Activated CD8-positive, alpha-beta memory T cell treated with anti-CD3 and anti-CD28 coated beads for 1 hour (primary cell): Measurements from ENCODE around the gene ROMO1.
"Not testable (repeated sequence)": the region's sequence is repeated elsewhere in the genome, so short reads cannot be mapped to it uniquely, and the experiment has no call there.

Experiments
- DNase-seq, 2 donors: peaks; one replicate each; pipeline ENCODE4 v3.0.0-alpha.2; 2020; ENCODE audit warnings: low read depth in 1 of 2; ENCODE audit errors: extremely low read depth in 1 of 2

ROMO1 gene

DNA sequence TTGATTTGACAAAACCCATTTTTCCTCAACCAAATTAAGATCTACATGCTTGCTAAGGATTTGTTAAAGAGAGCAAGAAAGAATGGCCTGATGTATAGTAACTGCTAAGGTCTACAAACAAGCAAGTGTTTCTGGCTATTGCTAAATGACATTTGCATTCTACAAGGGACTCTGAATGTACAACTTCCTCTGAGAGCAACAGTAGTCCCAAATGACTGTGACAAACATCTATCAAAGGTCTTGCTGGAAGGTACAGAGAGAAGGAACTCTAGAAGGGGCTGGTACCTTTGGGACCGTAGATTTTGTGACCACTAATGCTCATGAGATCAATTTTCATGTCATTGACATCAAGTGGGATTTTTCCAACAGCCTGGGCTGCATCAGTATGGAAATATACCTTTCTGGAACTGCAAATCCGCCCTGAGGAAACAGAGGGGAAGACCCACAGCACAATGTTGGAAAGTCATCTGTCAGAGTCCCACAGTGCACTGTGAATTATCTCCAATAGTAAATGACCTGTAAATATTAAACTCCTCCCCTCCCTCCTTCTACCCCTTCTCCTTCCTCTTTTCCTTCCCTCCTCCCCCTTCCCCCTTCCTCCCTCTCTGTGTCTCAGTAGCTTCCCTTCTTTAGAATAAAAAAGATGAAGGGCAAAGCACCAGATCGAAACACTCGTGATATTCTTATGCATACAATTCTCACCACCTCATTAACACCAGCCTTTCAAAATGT lies 18.6 kb upstream of the ROMO1 start:
- DNase-seq = no peak

DNA sequence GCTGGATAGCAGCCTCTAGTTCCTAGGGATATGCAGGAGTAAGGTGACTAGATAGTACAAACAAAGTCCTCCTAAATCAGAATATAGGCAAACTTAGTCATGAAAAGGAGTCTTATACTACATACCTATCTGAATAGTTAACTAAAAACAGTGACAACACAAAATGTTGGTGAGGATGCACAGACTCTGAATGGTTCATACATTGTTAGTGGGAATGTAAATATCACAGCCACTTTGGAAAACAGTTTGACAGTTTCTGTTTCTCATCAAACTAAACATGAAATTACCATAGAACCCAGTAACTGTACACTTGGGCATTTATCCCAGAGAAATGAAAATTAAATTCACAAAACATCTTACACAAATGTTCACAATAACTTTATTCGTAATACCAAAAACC lies 17.2 kb upstream of the ROMO1 start:
- no peak for DNase-seq

DNA sequence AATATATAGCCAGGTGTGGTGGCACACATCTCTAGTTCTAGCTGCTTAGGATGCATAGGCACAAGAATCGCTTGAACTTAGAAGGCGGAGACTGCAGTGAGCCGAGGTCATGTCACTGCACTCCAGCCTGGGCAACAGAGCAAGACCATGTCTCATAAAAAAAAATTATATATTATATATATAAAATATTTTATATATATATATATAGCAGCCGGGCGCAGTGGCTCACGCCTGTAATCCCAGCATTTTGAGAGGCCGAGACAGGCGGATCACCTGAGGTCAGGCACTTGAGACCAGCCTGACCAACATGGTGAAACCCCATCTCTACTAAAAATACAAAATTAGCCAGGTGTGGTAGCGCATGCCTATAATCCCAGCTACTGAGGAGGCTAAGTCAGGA lies 13.8 kb upstream of the ROMO1 start:
- DNase-seq = not testable (repeated sequence)

DNA sequence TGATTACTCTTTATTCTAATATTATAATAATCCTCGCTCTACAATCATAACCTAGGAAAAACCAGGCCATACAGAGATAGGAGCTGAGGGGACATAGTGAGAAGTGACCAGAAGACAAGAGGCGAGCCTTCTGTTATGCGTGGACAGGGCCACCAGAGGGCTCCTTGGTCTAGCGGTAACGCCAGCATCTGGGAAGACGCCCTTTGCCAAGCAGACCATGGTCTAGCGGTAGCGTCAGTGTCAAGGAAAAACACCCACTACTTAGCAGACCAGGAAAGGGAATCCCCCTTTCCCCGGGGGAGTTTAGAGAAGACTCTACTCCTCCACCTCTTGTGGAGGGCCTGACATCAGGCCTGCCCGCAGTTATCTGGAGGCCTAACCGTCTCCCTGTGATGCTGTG lies 12.3 kb upstream of the ROMO1 start:
- not testable (repeated sequence) for DNase-seq

DNA sequence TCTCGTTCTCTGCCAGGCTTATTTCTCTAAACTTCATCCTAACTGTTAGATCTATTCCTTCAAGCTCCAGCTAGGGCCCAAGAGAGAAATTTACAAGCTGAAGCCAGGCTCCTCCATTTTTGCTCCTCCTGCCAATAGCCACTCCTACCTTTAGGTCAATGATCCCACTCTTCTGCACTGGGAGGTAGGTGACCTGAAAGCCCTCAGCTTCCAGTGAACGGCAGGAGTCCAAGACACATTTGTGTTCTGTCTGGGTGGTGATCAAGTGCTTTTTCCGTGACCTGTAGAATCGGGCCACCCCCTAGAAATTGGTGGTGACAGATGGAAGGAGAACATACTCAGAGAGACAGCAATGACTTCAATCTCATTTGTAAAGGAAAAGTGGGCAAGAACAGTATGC lies 8.9 kb upstream of the ROMO1 start:
- no peak for DNase-seq

DNA sequence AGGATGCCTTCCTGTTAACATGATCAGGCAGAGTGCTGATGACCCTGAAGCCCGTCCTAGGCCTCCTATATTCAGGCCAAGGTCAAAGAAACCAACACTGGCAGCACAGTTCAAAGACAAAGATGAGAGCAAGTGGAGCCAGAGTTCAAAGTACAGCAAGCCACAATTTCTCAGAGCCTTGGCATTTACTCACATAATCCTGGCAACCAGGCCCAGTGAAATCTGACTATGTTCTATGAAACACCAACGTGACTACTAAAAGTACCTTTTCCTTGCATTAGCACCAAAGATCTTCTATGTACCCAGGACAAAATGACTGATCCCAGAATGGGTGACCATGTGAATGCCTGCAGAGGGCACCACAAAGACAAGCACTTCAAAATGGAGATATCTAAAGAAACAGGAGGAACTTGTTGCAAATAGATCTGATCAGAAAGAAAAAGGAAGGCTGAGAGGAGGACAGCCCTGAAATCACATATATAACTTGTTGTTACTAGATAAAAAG lies 3.9 kb upstream of the ROMO1 start:
- DNase-seq = no peak

DNA sequence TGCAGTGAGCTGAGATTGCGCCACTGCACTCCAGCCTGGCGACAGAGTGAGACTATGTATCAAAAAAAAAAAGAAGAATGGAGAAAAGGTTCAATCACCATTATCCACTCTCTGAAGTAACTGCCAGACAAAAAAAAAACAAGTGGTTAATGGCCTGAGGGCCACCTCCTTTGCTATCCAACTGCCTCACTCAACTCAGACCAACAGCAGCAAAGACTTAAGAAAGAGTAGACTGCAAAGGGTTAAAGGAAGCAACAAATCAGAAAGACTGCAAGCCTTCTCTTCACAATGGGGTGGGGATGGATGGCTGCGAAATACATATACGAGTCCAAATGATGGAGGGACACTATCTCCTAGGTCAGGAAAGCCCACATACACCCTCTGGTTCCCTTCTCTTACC lies 3.2 kb upstream of the ROMO1 start:
- no peak for DNase-seq

DNA sequence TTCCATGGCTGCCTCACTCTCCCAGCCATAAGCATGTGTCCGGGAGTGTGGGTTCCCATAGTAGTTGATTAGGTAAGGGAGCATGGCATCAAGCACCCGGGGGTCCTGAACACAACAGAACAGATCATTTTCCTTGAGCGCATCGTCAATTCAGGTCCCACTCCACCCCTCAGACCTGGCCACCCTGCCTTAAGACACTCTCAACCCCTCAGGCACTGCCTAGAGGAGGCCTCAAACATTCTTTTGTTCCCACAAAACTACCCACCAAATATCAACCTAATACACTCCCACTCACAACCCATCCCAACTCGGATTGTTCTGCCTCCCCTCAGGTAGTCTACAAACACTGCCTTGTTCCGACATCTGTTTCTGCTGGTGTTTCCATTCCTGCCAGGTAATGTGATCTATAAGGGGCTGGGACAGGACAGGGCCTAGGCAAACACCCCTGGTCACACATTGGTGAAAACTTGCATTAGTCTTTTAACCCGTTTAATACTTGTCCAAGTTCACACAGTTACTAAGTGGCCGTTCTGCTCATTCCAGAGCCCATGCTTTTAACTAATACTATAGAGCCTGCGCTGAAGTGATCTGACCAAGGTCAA lies 1.4 kb upstream of the ROMO1 start:
- DNase-seq = no peak

DNA sequence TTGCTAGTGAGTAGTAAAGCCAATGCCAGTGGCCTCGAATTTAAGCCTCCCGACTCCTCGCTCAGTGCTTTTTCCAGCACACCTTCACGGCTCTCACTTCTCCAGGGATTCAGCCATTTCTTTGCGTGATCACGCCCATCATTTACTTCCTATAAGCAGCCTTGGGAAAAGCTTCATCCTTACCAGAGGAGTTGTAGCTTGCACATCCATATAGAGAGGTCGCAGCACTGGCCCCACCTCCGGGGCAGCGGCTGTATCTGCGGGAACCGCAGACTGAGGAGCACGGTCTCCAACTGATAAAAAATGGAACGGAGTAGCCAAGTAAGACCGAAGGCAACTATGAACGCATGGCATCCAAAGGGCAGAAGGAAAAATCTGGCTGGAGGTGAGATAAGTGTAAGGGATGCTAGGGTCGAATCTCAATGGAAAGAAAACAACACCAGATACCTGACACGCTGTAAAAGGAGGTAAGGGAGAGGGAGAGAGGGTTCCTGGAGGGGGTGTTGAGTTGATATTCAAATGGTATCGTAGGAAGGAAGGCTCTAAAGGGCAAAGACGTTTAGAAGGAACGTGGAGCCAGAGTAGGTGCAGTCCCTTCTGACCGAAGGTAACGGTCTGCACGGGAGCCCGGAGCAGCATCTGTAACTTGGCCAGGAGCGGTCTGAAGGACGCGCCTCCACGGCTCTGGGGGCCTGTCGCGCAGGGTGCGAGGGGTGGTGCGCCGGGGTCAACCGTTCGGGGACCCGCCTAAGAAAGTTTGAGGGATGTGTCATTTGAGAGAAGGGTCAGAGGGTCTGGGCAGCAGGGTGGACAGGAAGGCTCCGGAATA lies 693 bp upstream of the ROMO1 start:
- DNase-seq = no peak

DNA sequence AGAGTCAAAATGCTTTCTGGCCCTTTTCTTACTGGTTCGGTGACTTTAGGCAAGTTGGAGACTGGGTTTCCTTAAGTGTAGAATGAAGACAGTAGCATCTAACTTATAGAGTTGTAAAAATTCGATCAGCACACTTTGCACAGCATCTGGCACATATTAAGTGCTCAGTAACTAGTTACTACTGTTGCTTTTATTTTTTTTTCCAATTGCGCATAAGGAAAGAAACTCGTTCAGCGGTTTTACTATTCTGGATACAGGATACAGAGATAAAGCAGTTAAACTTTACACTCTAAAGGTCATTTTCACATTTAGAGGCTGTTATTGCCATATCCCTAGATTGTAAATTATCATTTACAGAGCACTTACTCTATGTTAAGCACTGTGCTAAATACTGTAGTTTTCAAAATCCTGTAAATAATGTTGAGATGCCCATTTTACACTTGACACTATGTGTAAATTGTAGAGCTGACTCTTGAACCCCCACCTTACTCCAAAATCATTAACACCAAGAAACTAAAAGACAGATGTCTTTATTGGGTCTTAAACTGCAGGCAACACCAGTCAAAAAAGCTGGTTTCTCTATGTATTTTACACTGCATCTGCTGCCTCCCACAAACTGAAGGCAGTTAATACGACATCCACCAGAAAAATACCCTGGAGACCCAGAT lies 886 bp downstream of the ROMO1 start:
- DNase-seq = no peak

DNA sequence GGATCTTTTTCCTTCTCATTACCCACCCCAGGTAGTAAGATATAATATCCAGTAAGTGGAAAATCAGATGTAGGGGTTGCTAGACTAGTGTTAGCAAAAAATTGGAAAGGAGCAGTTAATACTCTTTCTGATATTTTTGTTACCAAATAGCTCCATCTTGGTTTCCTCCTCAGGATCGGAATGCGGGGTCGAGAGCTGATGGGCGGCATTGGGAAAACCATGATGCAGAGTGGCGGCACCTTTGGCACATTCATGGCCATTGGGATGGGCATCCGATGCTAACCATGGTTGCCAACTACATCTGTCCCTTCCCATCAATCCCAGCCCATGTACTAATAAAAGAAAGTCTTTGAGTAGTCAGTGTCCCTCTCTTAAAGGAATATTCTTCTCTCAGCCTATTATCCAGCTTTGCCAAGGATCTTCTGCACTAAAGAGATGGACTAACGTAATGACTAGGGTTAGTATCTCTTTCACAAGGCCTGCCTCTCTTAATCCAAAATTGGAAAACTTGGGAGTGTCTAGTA lies 1.5 kb downstream of the ROMO1 start:
- no peak for DNase-seq

DNA sequence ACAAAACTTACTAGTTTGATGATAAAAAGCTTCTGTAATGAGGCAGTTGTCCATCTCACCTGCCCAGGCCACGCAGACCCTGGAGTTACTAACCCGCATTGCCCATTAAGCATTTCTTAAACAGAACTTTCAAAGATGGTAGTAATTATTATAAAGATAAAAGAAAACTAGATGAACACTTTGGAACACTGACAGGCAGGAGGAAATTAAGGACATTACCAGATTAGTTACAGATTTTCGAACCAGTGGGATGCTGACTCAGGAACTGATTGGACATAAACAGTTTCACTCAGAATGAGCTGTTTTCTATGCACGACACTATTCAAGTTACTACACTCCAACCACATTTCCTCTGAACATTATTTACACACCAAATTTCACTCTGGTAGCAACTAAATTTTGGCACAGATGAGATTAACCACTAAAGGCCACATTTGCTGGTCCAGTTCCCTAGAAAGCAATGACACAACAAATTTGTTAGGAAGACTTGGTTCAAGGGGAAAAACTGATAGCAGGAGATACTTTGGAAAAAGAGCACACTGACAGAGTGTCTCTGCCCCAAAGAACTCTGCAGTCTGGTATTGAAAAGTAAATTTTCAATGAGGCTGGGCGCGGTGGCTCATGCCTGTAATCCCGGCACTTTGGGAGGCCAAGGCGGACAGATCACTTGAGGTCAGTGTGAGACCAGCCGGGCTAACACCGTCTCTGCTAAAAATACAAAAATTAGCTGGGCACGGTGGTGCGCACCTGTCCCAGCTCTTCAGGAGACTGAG lies 3.0 kb downstream of the ROMO1 start:
- no peak for DNase-seq

DNA sequence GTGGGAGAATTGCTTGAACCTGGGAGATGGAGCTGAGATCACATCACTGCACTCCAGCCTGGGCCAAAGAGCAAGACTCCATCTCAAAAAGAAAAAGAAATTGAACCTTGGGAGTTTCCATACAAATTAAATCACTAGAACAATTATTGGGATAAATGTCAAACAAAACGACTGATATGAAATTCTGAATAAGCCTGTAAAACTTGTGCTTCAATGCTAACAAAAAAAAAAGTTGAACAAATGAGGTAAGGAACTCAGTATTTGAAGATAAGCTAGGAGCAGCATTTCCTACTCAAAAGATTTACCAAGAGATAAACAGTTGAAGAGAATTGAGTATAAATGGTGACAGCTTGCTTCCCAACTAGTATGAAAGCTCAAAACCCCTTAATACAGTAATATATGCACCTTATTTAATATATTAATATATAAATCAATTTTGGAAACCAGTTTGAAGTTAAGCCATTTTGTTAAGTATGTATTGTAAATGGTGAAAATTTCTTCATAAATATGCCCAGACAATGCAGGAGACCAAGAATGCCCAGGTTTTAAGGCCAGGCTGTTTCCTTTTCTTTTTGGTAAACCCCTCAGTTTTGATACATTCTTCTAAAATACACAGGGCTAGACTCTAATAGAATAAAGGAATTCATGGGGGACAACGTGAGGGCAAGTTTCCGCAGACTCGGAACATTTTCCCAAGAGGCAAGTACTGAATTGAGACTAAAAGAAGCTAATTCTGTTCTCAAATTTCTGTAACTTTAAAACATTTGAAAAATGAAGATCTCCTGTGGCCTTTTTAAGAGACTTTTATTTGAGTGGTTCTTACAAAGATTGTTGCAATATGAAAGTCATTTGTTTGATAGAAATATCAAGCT lies 3.9 kb downstream of the ROMO1 start:
- no peak for DNase-seq

DNA sequence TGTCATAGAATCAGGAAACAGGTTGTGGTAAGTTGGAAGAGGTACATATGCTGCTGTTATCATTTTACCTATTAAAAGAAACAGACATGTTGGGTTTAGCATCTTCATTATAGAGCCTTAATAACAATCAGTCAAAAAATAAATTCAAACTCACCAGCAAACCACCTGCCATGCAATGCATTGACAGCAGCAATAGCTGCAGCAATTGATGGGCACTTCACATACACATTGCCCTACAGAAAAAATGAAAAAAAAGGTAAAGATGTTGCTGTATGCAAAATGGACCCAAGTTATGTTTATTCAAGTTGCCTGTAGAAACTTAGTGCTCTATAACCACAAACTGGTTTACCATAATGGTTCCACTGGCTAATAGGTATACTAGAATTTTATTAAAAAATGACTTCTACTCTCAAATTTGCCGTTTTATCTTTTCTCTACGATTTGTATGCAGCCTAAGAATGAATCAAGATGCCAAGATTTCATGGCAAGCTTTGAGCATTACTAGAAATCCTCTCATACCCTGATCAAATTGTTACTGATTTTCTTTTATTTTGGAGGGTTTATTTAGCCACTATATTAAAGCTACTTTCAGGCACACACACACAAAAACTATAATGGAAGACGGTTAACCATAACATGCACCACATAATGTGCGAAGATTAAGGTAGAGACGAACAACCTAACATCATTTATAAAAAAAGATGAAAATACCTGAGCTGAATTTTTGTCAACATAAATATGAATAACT lies 5.5 kb downstream of the ROMO1 start:
- DNase-seq = no peak

DNA sequence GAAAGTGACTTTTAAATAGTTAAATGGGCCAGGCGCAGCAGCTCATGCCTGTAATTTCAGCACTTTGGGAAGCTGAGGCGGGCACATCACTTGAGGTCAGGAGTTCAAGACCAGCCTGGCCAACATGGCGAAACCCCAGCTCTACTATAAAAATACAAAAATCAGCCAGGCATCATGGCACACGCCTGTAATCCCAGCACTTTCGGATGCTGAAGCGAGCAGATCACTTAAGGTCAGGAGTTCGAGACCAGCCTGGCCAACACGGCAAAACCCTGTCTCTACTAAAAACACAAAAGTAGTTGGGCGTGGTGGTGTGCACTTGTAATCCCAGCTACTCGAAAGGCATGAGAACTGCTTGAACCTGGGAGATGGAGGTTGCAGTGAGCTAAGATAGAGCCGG lies 6.7 kb downstream of the ROMO1 start:
- not testable (repeated sequence) for DNase-seq

DNA sequence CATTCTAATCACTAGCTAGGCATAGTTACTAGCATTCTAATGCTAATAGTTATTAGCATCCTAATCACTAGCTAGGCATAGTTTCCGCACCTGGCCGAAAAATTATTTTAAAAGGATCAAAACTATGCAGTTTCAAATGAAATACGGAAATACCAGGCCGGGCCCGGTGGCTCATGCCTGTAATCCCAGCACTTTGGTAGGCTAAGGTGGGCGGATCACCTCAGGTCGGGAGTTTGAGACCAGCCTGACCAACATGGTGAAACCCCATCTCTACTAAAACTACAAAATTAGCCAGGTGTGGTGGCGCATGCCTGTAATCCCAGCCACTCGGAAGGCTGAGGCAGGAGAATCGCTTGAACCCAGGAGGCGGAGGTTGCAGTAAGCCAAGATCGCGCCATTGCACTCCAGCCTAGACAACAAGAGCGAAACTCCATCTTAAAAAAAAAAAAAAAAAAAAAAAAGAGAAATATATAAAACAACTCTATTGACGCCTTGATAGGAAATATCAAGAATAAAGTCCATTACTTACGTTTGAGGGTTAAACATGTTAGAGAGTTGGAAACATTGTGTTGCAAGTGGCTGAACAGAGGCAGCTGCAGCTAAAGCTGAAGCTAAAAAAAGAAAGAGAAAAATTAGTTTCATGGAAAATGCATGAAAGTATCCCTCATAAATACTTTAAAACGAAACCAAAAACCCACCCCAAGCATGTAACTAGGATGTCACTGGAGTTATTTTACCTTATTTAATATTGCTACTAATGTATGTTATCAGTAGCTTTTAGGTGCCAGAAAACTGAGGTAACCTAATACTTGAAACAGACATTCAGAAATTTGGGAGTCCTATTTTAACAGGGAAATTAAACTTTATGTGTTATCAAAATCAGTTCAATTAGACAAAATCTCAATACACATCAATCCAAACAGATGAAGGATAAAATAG lies 7.7 kb downstream of the ROMO1 start:
- DNase-seq = not testable (repeated sequence)

DNA sequence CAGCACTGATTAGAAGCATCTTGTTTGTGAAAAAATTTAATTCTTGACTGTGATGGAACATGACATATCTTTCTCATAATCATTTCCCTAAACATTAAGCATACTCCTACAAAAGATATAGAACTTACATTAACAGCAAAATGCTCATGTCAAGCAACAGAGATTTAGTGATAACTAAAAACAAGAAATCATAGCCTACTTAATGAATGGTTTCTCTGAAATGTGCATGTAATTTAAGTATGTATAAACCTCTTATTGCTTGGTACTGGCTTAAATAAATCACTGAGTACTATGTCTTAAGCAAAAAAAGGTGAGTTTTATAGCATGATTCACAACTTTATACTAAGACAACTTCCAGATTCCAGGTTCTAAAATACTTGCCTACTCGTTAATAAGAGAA lies 9.3 kb downstream of the ROMO1 start:
- DNase-seq = no peak

DNA sequence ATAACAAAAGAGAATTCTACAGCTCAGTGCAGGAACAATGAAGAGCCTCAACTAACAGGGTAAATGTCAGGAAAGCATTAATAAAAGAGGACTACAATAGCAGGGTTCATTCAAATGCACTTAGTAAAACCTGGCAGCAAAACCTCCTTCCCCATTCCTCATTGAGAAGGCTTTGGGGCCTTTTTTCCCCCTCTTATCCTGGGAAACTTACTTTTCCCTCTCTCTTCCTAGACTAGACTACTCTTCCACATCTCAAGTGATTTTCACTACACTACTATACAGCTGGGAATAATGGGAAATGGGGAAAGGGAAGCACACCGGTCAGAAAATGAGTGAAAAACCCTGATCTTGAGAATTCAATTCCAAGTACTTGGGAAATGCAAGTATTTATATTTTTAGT lies 10.1 kb downstream of the ROMO1 start:
- DNase-seq = no peak
